Nephron progenitor cell (in vitro differentiated cells): Measurements from ENCODE around the gene PAEP.

Source experiments
- DNase-seq: peaks from one replicate; pipeline ENCODE4 v3.0.0; 2021
- H3K27ac Mint-ChIP-seq: 2 replicates; pipeline ENCODE4 v1.8.0; 2021; ENCODE audit warnings: mild to moderate bottlenecking, moderate library complexity, mixed read lengths
- H3K27me3 Mint-ChIP-seq: 2 replicates; pipeline ENCODE4 v1.8.0; 2021; ENCODE audit warnings: mild to moderate bottlenecking, low read depth, mixed read lengths; ENCODE audit not compliant: poor library complexity
- H3K36me3 Mint-ChIP-seq: 2 replicates; pipeline ENCODE4 v1.8.0; 2021; ENCODE audit warnings: low read depth, mixed read lengths
- H3K4me1 Mint-ChIP-seq: 2 replicates; pipeline ENCODE4 v1.8.0; 2021; ENCODE audit warnings: mixed read lengths
- H3K4me3 Mint-ChIP-seq: 2 replicates; pipeline ENCODE4 v1.8.0; 2021; ENCODE audit warnings: mild to moderate bottlenecking, moderate library complexity, mixed read lengths
- H3K9me3 Mint-ChIP-seq: 2 replicates; pipeline ENCODE4 v1.8.0; 2021; ENCODE audit warnings: mild to moderate bottlenecking, moderate library complexity, mixed read lengths
- TF ChIP-seq, protein P1 (sequence below): fragments of 200-600 bp; sonication (generic); IDR thresholded peaks from 2 replicates; pipeline ENCODE4 v1.5.0; 2021; ENCODE audit warnings: antibody characterized with exemption

The PAEP gene

DNA sequence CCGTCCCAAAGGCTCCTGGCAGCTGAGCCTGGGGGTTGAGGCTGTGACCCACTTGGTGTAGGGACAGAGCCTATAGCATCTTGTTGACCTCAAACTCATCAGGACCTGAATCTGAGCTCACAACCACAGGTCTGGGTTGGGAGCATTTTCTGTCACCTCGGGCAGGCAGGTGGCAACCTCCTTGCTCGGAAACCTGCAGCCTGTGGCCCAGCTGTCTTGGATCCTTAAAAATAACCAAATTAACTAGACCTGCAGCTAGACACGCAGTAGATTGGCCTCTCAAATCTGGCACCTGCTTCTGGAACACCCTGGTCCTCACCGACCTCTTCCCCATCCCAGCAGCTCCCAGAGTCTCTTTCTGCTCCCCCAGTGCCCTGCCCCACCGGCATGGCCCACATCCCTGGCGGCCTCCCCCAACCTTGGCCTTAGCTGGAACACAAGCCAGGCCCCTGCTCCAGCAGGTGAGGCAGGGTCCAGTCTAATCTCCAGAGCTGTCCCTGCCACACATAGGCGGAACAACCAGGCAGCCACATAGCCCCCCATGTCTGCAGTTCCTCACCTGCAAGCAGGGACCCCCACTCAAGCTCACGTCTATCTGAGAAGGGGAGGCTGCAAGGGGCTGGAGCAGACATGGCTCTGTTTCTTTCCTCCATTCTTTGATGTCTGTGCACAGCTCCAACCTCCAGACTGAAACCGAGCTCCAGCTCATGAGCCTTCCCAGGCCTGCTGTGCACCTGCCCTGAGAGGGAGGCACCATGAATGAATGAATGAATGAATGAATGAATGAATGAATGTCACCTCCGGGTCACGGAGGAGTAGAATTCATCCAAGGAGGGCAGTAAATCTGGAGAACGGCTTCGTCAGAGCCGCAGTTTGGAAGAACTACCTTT, 28.3 kb downstream of the PAEP start:
- Mint-ChIP-seq H3K27me3 (peaks cover 14% of the 10 kb centered on the region), H3K27ac (no peak overlapping the region), H3K9me3 (peaks cover 9% of the 10 kb centered on the region), H3K4me1 (no peaks in the 10 kb centered on the region), H3K36me3 (no peaks in the 10 kb centered on the region), H3K4me3 (no peak overlapping the region)
- TF ChIP-seq, protein P1, sequence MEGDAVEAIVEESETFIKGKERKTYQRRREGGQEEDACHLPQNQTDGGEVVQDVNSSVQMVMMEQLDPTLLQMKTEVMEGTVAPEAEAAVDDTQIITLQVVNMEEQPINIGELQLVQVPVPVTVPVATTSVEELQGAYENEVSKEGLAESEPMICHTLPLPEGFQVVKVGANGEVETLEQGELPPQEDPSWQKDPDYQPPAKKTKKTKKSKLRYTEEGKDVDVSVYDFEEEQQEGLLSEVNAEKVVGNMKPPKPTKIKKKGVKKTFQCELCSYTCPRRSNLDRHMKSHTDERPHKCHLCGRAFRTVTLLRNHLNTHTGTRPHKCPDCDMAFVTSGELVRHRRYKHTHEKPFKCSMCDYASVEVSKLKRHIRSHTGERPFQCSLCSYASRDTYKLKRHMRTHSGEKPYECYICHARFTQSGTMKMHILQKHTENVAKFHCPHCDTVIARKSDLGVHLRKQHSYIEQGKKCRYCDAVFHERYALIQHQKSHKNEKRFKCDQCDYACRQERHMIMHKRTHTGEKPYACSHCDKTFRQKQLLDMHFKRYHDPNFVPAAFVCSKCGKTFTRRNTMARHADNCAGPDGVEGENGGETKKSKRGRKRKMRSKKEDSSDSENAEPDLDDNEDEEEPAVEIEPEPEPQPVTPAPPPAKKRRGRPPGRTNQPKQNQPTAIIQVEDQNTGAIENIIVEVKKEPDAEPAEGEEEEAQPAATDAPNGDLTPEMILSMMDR: no peak
- no peak for DNase-seq

DNA sequence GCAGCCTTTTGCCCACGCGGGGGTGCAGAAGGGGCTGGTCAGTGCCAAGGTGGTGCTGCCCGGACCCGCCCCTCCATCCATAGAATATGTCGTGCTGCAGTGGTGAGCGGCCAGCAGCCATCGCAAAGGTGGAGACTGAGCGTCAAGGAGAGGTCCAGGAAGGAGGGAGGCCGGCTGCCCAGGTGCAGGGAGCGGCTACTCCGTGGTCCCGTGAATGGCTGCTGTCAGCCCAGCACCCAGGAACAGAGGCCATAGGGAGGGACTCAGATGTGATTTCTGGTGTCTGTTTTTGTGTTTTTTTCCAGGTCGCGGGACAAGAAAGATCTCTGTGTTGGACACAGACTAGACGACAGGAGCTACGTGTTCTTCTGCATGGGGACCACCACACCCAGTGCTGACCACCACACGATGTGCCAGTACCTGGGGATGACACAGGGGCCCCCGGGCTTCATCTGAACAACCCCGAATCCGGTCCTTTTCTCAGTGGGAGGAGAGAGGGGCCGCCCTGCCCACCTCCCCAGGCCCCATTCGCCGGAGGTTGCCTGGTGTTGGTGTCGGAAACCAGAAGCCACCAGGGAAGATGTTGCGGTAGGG, 29.0 kb downstream of the PAEP start:
- Mint-ChIP-seq H3K9me3 (peaks cover 16% of the 10 kb centered on the region), H3K4me3 (no peak overlapping the region), H3K27ac (no peak overlapping the region), H3K36me3 (no peaks in the 10 kb centered on the region), H3K4me1 (no peaks in the 10 kb centered on the region), H3K27me3 (peaks cover 17% of the 10 kb centered on the region)
- TF ChIP-seq, protein P1: no peak
- no peak for DNase-seq

DNA sequence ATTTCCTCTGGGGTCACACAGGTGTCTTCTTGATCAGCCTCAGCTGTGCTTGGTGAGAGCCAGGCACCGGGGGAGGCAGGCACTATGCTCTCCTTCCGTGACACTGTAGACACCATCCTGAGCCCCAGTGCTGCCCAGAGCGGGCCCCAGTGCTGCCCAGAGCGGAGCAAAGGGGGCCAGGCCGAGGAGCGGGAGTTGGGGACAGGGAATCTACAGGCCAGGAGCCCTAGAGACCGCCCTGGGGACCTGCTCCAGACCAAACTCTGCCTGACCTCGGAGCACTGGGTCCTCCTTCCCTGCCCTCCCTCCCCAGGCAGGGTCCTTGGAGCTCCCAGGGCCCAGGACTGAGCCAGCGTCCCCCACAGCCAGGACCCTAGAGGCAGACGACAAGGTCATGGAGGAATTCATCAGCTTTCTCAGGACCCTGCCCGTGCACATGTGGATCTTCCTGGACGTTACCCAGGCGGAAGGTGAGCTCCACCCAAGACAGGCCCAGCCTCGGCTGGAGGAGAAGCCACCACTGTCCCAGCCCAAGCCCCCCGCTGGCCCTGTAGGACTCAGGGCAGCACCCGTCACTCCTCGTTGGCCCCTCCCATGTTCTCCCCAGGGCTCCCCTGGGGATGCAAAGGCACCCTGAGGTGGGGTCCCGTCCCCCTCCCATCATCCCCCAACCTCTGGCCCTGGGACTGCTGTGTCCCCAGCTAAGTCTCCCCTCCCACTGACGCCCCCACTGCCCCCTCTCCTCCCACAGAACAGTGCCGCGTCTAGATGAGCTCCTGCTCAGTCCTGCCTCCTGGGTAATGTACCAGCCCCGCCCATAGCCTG, 30.2 kb downstream of the PAEP start:
- H3K4me3 Mint-ChIP-seq: no peak overlapping the region
- peaks cover 28% of the 10 kb centered on the region for H3K9me3 Mint-ChIP-seq
- H3K36me3 Mint-ChIP-seq: no peaks in the 10 kb centered on the region
- TF ChIP-seq, protein P1: no peak
- no peaks in the 10 kb centered on the region for H3K4me1 Mint-ChIP-seq
- peaks cover 27% of the 10 kb centered on the region for H3K27me3 Mint-ChIP-seq
- no peak overlapping the region for H3K27ac Mint-ChIP-seq
- DNase-seq: no peak

DNA sequence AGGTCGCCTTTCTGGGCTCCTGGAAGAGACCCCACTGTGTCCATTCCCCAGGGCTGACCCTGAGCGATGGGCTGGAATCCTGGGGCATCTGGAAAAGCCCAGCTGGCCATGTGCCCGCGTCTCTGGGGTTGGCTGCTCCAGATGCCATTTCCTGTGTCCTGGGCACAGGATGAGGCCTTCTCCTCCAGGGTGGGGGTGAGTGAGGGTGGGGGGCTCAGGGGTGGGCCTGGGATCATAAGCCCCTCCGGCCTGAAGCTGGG, 30.7 kb downstream of the PAEP start:
- H3K9me3 Mint-ChIP-seq: peaks cover 32% of the 10 kb centered on the region
- TF ChIP-seq, protein P1: no peak
- H3K4me1 Mint-ChIP-seq: no peaks in the 10 kb centered on the region
- no peak overlapping the region for H3K27ac Mint-ChIP-seq
- H3K4me3 Mint-ChIP-seq: no peak overlapping the region
- H3K36me3 Mint-ChIP-seq: no peaks in the 10 kb centered on the region
- no peak for DNase-seq
- H3K27me3 Mint-ChIP-seq: peaks cover 27% of the 10 kb centered on the region

DNA sequence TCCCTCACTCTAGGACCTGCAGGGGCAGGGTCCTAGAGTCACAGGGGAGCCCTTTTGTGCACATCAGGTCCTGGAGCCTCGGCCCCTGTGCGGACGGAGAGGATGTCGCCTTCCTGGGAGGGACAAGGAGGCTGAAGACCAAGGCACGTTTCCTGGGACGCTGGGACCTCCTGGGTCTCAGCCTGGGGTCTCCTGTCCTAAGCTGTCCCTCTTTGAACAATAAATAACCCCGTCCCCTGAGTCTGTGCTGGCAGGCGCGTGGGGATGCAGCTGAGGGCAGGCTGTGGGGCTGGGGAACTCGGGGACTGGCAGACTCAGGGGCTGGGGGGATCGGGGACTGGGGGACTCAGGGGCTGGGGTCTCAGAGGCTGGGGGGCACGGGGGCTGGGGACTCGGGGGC, 31.1 kb downstream of the PAEP start:
- DNase-seq: no peak
- peaks cover 28% of the 10 kb centered on the region for H3K27me3 Mint-ChIP-seq
- H3K4me1 Mint-ChIP-seq: no peaks in the 10 kb centered on the region
- H3K27ac Mint-ChIP-seq: no peak overlapping the region
- TF ChIP-seq, protein P1: no peak
- H3K36me3 Mint-ChIP-seq: no peaks in the 10 kb centered on the region
- H3K4me3 Mint-ChIP-seq: no peak overlapping the region
- H3K9me3 Mint-ChIP-seq: peaks cover 32% of the 10 kb centered on the region
